ENCODE data around the gene TNNI3K.

GRCh38 chr1:74517599-74518051 is 282.4 kb downstream of the TNNI3K start:
- TF ChIP-seq, protein P1, sequence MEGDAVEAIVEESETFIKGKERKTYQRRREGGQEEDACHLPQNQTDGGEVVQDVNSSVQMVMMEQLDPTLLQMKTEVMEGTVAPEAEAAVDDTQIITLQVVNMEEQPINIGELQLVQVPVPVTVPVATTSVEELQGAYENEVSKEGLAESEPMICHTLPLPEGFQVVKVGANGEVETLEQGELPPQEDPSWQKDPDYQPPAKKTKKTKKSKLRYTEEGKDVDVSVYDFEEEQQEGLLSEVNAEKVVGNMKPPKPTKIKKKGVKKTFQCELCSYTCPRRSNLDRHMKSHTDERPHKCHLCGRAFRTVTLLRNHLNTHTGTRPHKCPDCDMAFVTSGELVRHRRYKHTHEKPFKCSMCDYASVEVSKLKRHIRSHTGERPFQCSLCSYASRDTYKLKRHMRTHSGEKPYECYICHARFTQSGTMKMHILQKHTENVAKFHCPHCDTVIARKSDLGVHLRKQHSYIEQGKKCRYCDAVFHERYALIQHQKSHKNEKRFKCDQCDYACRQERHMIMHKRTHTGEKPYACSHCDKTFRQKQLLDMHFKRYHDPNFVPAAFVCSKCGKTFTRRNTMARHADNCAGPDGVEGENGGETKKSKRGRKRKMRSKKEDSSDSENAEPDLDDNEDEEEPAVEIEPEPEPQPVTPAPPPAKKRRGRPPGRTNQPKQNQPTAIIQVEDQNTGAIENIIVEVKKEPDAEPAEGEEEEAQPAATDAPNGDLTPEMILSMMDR (IDR thresholded peaks at IDR 0.05) = no peak
- no peak for TF ChIP-seq POLR2AphosphoS5 (IDR thresholded peaks at IDR 0.05; ENCODE audit: insufficient read depth in 1 of 2, low read depth in 1 of 2)
